Smooth muscle cell (in vitro differentiated cells): Measurements from ENCODE around the gene VGLL4. TPM values are rescaled to one million over a fixed set of nuclear protein-coding genes. Genes with fewer than 3 reads are reported as not detected.
A peak's percentile ranks its signal among the peaks of the same experiment; 100 is the strongest.

Source experiments
- DNase-seq: peaks from one replicate; lab custom pipeline; 2025; ENCODE audit not compliant: unreplicated experiment; lab: John Stamatoyannopoulos, UW
- H2AFZ ChIP-seq: fragments of 200-600 bp; sonication (generic); 2 replicates; pipeline ENCODE4 v1.6.0; 2016; ENCODE audit warnings: antibody characterized with exemption, low read depth, mild to moderate bottlenecking
- H3F3A ChIP-seq: fragments of 200-600 bp; sonication (generic); 2 replicates; pipeline ENCODE4 v1.6.0; 2017; ENCODE audit warnings: antibody characterized with exemption, low read depth
- H3K27ac ChIP-seq: fragments of 200-600 bp; sonication (generic); 2 replicates; pipeline ENCODE4 v1.5.1; 2016; ENCODE audit warnings: low read depth, mild to moderate bottlenecking
- H3K27me3 ChIP-seq: fragments of 200-600 bp; sonication (generic); 2 replicates; pipeline ENCODE4 v1.6.1; 2016; ENCODE audit warnings: low read depth, mild to moderate bottlenecking
- H3K36me3 ChIP-seq: fragments of 200-600 bp; sonication (generic); 2 replicates; pipeline ENCODE4 v1.5.1; 2016; ENCODE audit warnings: low read depth
- H3K4me1 ChIP-seq: fragments of 200-600 bp; sonication (generic); 2 replicates; pipeline ENCODE4 v1.5.1; 2016; ENCODE audit warnings: low read depth
- H3K4me2 ChIP-seq: fragments of 200-600 bp; sonication (generic); 2 replicates; pipeline ENCODE4 v1.6.0; 2016; ENCODE audit warnings: mild to moderate bottlenecking
- H3K4me3 ChIP-seq: fragments of 200-600 bp; sonication (generic); 2 replicates; pipeline ENCODE4 v1.5.1; 2016; ENCODE audit warnings: mild to moderate bottlenecking
- H3K79me2 ChIP-seq: fragments of 200-600 bp; sonication (generic); 2 replicates; pipeline ENCODE4 v1.6.0; 2016; ENCODE audit warnings: low read depth, mild to moderate bottlenecking
- H3K9ac ChIP-seq: fragments of 200-600 bp; sonication (generic); 2 replicates; pipeline ENCODE4 v1.6.0; 2016; ENCODE audit warnings: low read depth
- H3K9me3 ChIP-seq: fragments of 200-600 bp; sonication (generic); replicated peaks from 2 replicates; pipeline ENCODE4 v1.5.1; 2016; ENCODE audit warnings: low read depth
- H4K20me1 ChIP-seq: fragments of 200-600 bp; sonication (generic); 2 replicates; pipeline ENCODE4 v1.6.0; 2016; ENCODE audit warnings: low read depth
- WGBS: methylation state at CpG from one replicate; pipeline ENCODE4 v1.1.7; 2016; ENCODE audit warnings: low lambda C conversion rate; 5-methylcytosine and 5-hydroxymethylcytosine counted together
- polyA plus RNA-seq: library from polyadenylated mRNA; unstranded; fragments of >200 nt; fragmentation: Nextera tagmentation; extraction: Ambion mirVana; gene quantifications from 2 replicates; pipeline ENCODE4 v1.2.1, GENCODE V29; 2016
- small RNA-seq: library from RNA; depleted of rRNA; stranded (forward); fragments of <200 nt; gene quantifications from one replicate; pipeline ENCODE3, GENCODE V24; 2014
- total RNA-seq: library from RNA; depleted of rRNA; stranded (reverse); fragments of >200 nt; gene quantifications from 2 replicates; pipeline ENCODE4 v1.2.3, GENCODE V29; 2014
- TF ChIP-seq, protein P1 (sequence below): fragments of 200-600 bp; sonication (generic); IDR thresholded peaks from 2 replicates; pipeline ENCODE4 v1.5.1; 2017; ENCODE audit warnings: borderline replicate concordance, mild to moderate bottlenecking, antibody characterized with exemption; ENCODE audit not compliant: insufficient read depth, poor library complexity, severe bottlenecking

VGLL4 gene
- total and polyA plus RNA-seq, 2 experiments from 2014 or later = 72.0 to 109 TPM

DNA sequence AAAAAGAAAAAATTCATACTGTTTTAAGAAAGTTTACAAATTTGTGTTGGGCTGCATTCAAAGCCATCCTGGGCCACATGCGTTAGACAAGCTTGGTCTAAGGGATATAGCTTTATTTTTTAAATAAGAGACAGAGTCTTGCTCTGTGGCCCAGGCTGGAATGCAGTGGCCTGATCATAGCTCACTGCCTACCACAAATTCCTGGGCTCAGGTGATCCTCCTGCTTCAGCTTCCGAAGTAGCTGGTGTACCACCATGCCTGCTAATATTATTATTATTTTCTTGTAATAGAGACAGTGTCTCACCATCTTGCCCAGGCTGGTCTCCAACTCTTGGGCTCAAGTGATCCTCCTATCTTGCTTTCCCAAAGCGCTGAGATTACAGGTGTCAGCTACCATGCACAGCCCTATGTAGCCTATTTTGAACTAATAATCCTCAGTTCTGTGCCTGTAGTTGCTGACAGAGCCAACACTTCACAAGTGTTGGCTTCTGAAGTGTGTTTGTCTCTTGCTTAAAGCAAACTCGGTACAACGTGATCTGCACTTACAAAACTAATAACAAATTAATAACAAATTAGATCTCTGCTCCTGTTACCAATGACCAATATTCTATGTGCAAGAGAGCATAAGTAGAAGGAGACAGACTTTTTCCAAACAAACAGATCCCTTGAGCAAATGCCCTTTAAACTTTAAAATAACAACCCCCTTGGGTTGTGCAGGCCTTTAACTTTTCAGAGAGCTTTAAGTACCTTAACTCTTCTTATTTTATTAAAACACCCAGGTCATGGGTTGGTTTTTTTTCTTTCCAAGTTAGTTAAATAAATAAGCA is 135.2 kb downstream of the VGLL4 start:
- H4K20me1 ChIP-seq = no peaks in the 10 kb centered on the region
- H3K79me2 ChIP-seq = no peaks in the 10 kb centered on the region
- no peaks in the 10 kb centered on the region for H3K27me3 ChIP-seq
- H3K9ac ChIP-seq = peak overlapping the region; percentile 46
- H3F3A ChIP-seq = peaks cover 25% of the 10 kb centered on the region
- H2AFZ ChIP-seq = no peak overlapping the region
- TF ChIP-seq, protein P1, sequence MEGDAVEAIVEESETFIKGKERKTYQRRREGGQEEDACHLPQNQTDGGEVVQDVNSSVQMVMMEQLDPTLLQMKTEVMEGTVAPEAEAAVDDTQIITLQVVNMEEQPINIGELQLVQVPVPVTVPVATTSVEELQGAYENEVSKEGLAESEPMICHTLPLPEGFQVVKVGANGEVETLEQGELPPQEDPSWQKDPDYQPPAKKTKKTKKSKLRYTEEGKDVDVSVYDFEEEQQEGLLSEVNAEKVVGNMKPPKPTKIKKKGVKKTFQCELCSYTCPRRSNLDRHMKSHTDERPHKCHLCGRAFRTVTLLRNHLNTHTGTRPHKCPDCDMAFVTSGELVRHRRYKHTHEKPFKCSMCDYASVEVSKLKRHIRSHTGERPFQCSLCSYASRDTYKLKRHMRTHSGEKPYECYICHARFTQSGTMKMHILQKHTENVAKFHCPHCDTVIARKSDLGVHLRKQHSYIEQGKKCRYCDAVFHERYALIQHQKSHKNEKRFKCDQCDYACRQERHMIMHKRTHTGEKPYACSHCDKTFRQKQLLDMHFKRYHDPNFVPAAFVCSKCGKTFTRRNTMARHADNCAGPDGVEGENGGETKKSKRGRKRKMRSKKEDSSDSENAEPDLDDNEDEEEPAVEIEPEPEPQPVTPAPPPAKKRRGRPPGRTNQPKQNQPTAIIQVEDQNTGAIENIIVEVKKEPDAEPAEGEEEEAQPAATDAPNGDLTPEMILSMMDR = no peak
- 72% methylated on average over 5 of the region's 5 CpGs for WGBS
- peak overlapping the region; percentile 91 for H3K27ac ChIP-seq
- peak overlapping the region; percentile 75 for H3K4me2 ChIP-seq
- H3K4me3 ChIP-seq = no peak overlapping the region
- H3K9me3 ChIP-seq = no peaks in the 10 kb centered on the region
- H3K36me3 ChIP-seq = no peaks in the 10 kb centered on the region
- peaks cover 31% of the 10 kb centered on the region for H3K4me1 ChIP-seq
- no peak for DNase-seq

DNA sequence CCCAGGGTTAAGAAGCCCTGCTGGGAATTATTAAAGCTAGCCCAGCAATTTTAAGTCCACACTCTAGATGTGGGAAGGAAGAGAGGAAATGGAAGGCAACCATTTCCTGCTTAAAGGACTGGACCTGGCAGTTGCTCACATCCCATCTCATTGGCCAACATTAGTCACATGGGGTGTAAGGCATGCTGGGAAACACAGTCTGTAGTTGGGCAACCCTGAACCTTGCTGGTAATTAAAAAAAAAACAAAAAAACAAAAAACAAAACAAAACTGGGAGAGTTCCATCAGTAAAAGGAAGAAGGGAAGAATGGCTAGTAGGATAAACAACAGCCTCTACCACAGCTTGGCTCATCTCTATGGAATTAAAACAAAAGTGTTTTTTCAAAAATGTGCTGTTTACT is 136.0 kb downstream of the VGLL4 start:
- Histone ChIP-seq H3K36me3 (no peaks in the 10 kb centered on the region), H2AFZ (no peak overlapping the region), H3K27me3 (no peaks in the 10 kb centered on the region), H3F3A (peaks cover 25% of the 10 kb centered on the region), H3K27ac (peak overlapping the region; percentile 91), H4K20me1 (no peaks in the 10 kb centered on the region), H3K4me1 (peaks cover 31% of the 10 kb centered on the region), H3K79me2 (no peaks in the 10 kb centered on the region), H3K9ac (no peak overlapping the region), H3K4me2 (no peak overlapping the region), H3K9me3 (no peaks in the 10 kb centered on the region), H3K4me3 (no peak overlapping the region)
- DNase-seq = no peak
- TF ChIP-seq, protein P1 = no peak

Small RNA genes within 50 kb of the gene (small RNA-seq; reads per million reads assigned to genes)
- 0.11 reads per million for gene AC022001.1

Other genes with a start within 250 kb of the VGLL4 start
- gene TAMM41, start 203.0 kb upstream of the VGLL4 start, total RNA-seq = 5.9 and 8.1 TPM in 2 replicates
- gene TAMM41, start 203.0 kb upstream of the VGLL4 start, polyA plus RNA-seq = 14.6 and 15.4 TPM in 2 replicates